ENCODE results near the gene PGM2L1.

DNA sequence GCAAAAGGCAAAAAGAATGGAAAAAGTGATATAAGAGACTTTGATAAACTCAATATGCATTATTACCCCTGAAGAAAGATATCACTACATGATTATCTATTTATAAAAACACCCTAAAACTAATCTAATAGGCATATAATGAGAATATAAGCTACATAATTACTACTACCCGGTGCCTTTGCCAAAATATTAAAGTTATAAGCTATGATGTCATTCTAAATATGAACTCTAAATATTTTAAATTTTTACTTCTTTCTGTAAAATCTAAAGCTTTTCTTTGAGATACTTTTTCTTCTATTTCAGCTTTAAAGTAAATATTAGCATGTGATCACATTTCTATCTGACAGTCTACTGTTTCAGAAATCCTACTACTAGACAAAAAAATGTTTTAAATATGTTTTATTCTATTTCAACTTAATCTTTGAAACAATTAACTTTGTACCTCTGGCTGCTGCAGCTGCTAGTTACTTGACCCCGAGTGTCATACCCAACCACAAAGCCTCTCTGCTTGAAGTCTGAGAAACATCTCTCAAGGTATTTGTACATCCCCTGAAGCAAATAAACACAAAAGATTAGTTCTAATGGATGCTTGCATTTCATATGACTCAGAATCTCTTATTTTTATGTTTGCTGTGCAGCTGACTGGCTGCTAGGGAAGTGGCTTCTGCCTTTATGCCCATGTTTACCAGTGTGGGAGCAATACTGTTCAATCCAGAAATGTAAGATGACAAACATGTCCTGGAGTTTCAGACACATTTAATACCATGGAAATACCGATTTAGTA, 26.8 kb downstream of the PGM2L1 start:
- TF ChIP-seq, protein P1, sequence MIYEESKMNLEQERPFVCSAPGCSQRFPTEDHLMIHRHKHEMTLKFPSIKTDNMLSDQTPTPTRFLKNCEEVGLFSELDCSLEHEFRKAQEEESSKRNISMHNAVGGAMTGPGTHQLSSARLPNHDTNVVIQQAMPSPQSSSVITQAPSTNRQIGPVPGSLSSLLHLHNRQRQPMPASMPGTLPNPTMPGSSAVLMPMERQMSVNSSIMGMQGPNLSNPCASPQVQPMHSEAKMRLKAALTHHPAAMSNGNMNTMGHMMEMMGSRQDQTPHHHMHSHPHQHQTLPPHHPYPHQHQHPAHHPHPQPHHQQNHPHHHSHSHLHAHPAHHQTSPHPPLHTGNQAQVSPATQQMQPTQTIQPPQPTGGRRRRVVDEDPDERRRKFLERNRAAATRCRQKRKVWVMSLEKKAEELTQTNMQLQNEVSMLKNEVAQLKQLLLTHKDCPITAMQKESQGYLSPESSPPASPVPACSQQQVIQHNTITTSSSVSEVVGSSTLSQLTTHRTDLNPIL (CRISPR knock-in tag; IDR thresholded peaks at IDR 0.05; ENCODE audit: low read depth) = no peak
- TF ChIP-seq, protein P2, sequence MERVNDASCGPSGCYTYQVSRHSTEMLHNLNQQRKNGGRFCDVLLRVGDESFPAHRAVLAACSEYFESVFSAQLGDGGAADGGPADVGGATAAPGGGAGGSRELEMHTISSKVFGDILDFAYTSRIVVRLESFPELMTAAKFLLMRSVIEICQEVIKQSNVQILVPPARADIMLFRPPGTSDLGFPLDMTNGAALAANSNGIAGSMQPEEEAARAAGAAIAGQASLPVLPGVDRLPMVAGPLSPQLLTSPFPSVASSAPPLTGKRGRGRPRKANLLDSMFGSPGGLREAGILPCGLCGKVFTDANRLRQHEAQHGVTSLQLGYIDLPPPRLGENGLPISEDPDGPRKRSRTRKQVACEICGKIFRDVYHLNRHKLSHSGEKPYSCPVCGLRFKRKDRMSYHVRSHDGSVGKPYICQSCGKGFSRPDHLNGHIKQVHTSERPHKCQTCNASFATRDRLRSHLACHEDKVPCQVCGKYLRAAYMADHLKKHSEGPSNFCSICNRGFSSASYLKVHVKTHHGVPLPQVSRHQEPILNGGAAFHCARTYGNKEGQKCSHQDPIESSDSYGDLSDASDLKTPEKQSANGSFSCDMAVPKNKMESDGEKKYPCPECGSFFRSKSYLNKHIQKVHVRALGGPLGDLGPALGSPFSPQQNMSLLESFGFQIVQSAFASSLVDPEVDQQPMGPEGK (CRISPR knock-in tag; IDR thresholded peaks at IDR 0.05; ENCODE audit: borderline replicate concordance) = no peak
- TF ChIP-seq ZC3H10 (CRISPR knock-in tag; IDR thresholded peaks at IDR 0.05) (no peak), CSDC2 (CRISPR knock-in tag; IDR thresholded peaks at IDR 0.05) (no peak), ARNTL (CRISPR knock-in tag; IDR thresholded peaks at IDR 0.05; ENCODE audit: borderline replicate concordance, low read depth) (no peak), ISL1 (CRISPR knock-in tag; IDR thresholded peaks at IDR 0.05) (no peak), OSR1 (CRISPR knock-in tag; IDR thresholded peaks at IDR 0.05) (no peak), ZFP30 (CRISPR knock-in tag; IDR thresholded peaks at IDR 0.05) (no peak), RARB (CRISPR knock-in tag; IDR thresholded peaks at IDR 0.05) (no peak)

Measured in SK-N-SH treated with all-trans-retinoic acid at 6 μM for 48 hours (cell line).